Heart left ventricle (tissue), 13 donors: ENCODE measurements around the gene RPS6KA2.

Source experiments
- POLR2A ChIP-seq, 2 donors: fragments of 450-650 bp; IDR thresholded peaks; one replicate each; pipeline ENCODE4 v1.6.1; 2017; ENCODE audit warnings: antibody characterized with exemption in 2 of 2, mild to moderate bottlenecking in 2 of 2, moderate library complexity in 2 of 2
- TF ChIP-seq, protein P1 (sequence below), 12 donors: fragments of 200-600 bp; sonication (generic) in 4 of 12; IDR thresholded peaks; one replicate each; pipeline versions ENCODE4 v1.5.0 to v1.8.0; 2018 to 2022; ENCODE audit warnings: antibody characterized with exemption in 12 of 12, mild to moderate bottlenecking in 5 of 12
- donor health status: ischemic (EF 13 %, LVEDD 7.1; RV severe dilation, severe dysfunction).
- donor health status: DM: no; HTN: yes; CAD: no.
- donor health status: DM: no; HTN: no; CAD: no.
- donor health status: ischemic (EF 25% LVEDD 6.9; RV normal size, moderate dysfunction).
- donor health status: ischemic (EF 25% LVEDD 5.7; RV mildly dilated, moderate dysfunction).
- donor health status: ischemic (EF 35%, LVEDD 5.7; RV mildly dilated, moderate dysfunction).
- donor health status: nonischemic (EF 11% LVEDD 7.7; RV severe dilation, severe dysfunction).
- donor health status: DM: yes; HTN: yes; CAD: no.
- donor health status: PGD.
- donor health status: ischemic (EF 29% LVEDD 5.4; RV normal size, mild dysfunction).
- donor health status: nonischemic (EF 23%, LVEDD 6.1; RV moderate dilation, normal function).

DNA sequence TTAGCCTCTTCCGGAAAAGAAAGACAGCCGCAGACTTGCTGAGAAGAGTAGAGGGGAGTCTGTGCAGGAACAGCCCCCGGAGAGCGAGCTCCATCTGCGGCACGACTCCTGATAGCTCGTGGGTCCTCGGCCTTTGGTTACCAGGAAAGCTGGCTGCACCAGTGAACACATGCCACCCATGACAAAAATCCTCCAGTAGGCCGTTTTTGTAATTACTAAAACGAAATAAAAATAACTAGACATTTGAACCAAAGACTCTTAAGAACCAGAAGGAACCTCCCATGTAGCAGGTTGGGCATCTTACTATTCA lies 82.8 kb downstream of the RPS6KA2 start:
- no peak for TF ChIP-seq POLR2A (IDR thresholded peaks at IDR 0.05)
- TF ChIP-seq, protein P1, sequence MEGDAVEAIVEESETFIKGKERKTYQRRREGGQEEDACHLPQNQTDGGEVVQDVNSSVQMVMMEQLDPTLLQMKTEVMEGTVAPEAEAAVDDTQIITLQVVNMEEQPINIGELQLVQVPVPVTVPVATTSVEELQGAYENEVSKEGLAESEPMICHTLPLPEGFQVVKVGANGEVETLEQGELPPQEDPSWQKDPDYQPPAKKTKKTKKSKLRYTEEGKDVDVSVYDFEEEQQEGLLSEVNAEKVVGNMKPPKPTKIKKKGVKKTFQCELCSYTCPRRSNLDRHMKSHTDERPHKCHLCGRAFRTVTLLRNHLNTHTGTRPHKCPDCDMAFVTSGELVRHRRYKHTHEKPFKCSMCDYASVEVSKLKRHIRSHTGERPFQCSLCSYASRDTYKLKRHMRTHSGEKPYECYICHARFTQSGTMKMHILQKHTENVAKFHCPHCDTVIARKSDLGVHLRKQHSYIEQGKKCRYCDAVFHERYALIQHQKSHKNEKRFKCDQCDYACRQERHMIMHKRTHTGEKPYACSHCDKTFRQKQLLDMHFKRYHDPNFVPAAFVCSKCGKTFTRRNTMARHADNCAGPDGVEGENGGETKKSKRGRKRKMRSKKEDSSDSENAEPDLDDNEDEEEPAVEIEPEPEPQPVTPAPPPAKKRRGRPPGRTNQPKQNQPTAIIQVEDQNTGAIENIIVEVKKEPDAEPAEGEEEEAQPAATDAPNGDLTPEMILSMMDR (IDR thresholded peaks at IDR 0.05) = no peak
